Measurements from ENCODE around the gene GNG12.

The GNG12 gene

DNA sequence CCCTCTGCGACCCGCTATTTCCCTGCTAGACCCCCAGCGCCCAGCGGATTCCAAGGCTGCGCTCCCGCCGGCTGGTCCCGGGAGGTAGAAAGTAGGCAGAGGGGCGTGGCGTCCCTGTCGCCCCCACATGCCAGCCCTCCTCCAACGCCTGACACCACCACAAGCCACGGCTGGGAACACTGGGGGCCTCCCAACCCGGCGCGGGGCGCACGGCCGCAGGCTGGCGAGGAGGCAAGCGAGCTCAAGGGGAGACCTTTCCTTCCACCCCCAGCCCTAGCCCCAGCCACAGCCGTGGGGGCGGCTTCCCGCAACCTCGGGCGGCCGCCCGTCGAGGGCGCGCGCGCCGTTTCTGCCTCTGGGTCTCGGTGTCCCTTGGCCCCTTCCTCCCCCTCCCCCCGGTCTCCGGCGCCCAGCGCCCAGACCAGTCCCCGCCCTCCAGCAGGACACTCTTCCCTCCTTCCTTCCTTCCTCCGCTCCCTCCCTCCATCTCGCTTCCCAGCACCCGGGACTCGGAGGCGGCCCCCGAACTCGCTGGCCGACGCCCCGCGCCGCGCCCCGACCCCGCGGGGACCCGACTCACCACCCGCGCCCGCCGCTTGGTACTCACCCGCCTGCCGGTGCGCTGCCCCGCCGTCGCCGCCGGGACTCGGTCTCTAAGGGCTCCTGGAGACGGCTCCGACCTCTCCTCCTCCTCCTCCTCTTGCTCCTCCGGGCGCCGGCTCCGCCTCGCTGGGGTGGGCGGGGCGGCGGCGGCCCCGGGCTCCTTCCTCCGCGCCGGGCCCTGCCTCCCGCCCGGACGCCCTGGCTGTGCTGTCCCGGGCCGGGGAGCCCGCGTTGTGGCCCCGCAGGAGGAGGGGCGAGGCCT is at the start of gene GNG12:
Gene GNG12 (minus strand): TSS at position 731 of the 865 bp plus-strand sequence. CDS start 125,781 bp downstream, outside the sequence.
- H3K27ac Mint-ChIP-seq, result no peak within 1 kb of the TSS
- H3K4me3 Mint-ChIP-seq, result peak within 1 kb of the TSS; percentile 81 to 87
- peaks cover 33% of the 10 kb centered on the region for H3K4me1 Mint-ChIP-seq
- peak; percentile 81 for ATAC-seq
- H3K27me3 Mint-ChIP-seq, result peaks cover 73% of the 10 kb centered on the region
- peak; percentile 40 to 51 for DNase-seq
- no peaks in the 10 kb centered on the region for H3K9me3 Mint-ChIP-seq

DNA sequence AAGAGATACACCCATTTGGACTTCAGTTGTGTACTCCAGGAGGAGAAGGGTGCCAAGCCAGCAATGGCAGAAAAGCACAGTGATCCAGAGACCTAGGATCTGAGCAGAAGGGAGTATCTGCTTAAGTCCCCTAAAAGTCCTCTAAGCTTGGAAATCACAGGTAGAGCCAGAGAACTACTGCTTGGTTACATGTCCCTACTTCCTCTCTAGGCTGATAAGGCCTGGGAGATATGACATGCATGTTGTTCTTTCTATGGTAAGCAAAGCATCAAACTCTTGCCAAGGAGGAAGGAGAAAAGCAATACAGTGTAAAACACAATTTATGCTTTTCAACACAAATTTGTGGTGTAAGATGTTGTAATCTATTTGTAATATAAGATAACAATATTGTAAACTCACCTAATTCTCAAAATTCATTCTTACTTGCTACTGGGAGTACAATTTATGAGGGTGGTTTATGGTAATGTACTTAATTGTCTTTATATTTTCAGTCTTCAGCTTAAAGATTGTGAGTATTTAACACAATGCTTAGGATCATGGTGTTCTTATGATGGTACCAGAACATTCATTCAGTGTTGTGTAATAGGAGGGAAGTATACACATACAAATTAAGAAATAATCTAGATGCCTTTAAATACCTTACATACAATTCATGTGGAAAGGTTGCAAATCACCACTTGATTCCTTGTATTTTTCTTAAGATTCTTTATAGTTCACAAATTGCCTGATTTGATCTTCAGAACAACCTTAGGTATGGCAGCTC is 49.1 kb upstream of the GNG12 start:
- no peak for DNase-seq

DNA sequence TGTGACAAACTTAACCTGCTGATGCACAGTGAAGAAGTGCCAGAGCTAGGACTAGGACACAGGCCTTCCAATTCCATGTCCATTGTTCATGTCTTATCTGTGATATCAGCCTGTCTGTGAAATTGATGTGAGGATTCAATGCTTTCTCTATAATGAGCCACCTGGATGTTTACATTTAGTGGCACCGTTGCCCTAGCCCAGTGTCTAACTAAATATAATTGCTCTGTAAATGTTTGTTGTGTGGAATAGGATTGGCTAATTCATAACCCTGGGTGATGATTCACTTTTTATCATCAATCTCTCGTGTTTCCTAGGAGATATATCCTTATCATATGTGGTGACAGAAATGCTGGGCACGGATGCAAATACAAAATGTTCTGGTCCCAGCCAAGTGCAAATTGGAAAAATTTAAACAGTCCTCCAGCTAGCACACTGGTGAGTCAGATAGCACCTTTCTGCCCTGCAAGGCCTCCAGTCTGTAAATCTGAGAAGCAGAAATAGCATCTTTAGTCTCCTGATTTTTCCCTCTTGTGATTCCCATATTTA is 46.9 kb upstream of the GNG12 start:
- Mint-ChIP-seq H3K27ac (no peak overlapping the region), H3K4me1 (no peaks in the 10 kb centered on the region), H3K4me3 (no peak overlapping the region), H3K9me3 (peaks cover 0 to 3% of the 10 kb centered on the region in 2 donors), H3K27me3 (peaks cover 6% of the 10 kb centered on the region)
- no peak for DNase-seq
- ATAC-seq, result no peak

More for the DNA sequence above, 49.1 kb upstream of the GNG12 start:
- Mint-ChIP-seq H3K27me3 (peaks cover 8% of the 10 kb centered on the region), H3K27ac (no peak overlapping the region), H3K9me3 (no peaks in the 10 kb centered on the region), H3K4me3 (no peak overlapping the region), H3K4me1 (no peaks in the 10 kb centered on the region)
- ATAC-seq, result no peak

DNA sequence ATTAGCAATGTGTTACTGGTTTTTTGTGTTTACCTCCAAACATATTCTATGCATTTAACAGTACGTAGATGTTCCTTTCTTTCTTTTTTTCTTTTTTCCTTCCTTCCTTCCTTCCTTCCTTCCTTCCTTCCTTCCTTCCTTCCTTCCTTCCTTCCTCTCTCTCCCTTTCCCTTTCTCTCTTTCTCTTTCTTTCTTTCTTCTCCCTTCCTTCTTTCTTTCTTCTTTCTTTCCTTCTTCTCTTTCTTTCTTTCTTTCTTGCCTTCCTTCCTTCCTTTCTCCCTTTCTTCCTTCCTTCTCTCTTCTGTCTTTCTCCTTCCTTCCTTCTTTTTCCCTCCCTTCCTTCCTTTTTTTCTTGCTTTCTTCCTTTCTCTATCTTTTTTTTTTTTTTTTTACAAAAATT is 46.2 kb upstream of the GNG12 start:
- ATAC-seq (no peak), DNase-seq (no peak)
- no peak overlapping the region for H3K27ac Mint-ChIP-seq
- peaks cover 9% of the 10 kb centered on the region for H3K27me3 Mint-ChIP-seq
- no peak overlapping the region for H3K4me3 Mint-ChIP-seq
- no peaks in the 10 kb centered on the region for H3K4me1 Mint-ChIP-seq
- H3K9me3 Mint-ChIP-seq, result peaks cover 0 to 5% of the 10 kb centered on the region in 2 donors

DNA sequence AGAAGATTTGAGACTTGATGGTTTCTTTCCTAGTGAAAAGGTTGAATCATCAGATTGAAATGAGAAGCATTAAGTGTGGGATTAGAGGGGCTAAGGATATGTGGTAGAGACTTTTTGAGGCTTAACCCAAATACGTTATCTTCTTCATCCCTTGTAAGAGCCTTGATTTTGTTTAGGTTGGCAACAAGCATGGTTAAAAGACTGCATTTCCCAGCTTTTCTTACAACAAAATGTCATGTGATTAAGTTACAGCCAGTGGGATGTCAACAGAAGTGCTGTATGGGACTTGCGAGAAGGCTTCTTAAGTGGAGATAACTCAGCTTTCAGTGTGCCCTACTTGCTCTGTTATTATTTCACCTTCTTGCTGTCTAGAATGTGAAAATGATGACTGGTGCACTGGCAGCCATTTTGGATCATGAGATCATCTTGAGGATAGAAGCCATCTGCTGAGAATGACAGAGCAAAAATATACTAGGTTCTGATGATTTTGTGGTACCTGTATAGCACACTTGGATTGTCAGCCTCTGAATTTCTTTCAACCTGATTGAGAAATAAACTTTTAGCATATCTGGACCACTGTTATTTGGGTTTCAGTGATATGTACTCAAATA is 41.3 kb upstream of the GNG12 start:
- peaks cover 28% of the 10 kb centered on the region for H3K27me3 Mint-ChIP-seq
- no peak overlapping the region for H3K27ac Mint-ChIP-seq
- ATAC-seq, result no peak
- peaks cover 0 to 11% of the 10 kb centered on the region in 2 donors for H3K9me3 Mint-ChIP-seq
- no peaks in the 10 kb centered on the region for H3K4me1 Mint-ChIP-seq
- H3K4me3 Mint-ChIP-seq, result no peak overlapping the region
- DNase-seq, result no peak

DNA sequence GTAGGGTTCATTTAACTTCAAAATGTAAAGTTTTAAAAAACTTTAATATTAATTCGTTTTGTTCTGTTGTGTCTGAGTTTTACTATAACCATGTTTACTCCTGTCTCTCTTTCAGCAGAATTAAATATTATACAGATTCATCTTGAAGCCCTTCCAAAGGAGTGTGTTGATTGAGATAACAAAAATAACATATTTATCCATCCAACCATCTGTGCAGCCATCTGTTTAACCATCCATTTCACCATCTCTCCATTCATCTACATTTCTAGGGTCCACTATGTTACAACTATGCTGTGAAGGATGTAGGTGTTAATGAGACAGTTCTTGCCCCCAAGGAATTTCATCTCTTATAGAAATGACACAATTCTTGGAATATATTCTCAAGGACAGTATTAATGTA is 36.0 kb upstream of the GNG12 start:
- no peak overlapping the region for H3K27ac Mint-ChIP-seq
- peaks cover 30% of the 10 kb centered on the region for H3K27me3 Mint-ChIP-seq
- ATAC-seq (no peak), DNase-seq (no peak)
- H3K4me1 Mint-ChIP-seq, result no peaks in the 10 kb centered on the region
- peaks cover 0 to 5% of the 10 kb centered on the region in 2 donors for H3K9me3 Mint-ChIP-seq
- H3K4me3 Mint-ChIP-seq, result no peak overlapping the region

DNA sequence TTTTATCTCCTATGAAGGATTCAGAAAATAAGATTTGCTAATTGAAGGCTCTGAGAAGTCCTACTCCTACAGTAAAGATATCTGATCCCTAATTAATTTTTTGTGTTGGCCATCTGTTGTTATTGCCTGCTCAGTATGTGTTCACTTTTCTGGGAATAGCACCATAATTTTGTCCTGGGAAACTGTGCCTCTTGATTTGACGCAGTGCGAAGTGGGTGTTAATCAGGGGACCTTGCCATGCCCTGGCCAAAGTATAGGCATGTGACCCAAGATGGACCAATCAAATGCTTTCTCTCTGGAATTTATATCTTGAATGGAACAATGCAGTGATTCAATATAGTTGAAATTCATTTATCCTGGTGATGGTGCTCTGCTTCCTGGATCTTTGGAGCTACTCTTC is 30.4 kb upstream of the GNG12 start:
- Mint-ChIP-seq H3K9me3 (no peaks in the 10 kb centered on the region), H3K27me3 (peaks cover 34% of the 10 kb centered on the region)
- no peak for ATAC-seq

DNA sequence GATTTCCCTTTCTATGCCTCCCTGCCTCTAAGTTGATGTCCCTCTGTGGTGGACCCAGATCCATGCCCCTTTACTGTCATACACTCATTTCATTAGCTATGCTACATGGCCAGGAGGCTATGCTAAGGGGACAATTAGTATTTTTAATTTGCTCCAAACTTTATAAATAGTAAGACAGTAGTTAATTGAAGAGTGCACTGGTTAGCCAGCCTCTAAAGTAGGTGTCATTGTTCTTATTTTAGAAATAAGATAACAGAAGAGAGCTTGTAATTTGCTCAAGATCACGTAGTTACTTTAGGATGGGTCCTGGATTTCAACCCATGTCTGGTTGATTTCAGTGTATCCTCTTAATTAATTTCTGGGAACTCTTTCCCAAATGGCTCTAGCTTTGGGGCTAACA is 29.4 kb upstream of the GNG12 start:
- H3K4me3 Mint-ChIP-seq, result no peak overlapping the region
- no peak overlapping the region for H3K27ac Mint-ChIP-seq
- ATAC-seq (no peak), DNase-seq (no peak)
- H3K4me1 Mint-ChIP-seq, result no peaks in the 10 kb centered on the region
- peaks cover 40% of the 10 kb centered on the region for H3K27me3 Mint-ChIP-seq
- no peaks in the 10 kb centered on the region for H3K9me3 Mint-ChIP-seq

More for the DNA sequence above, 30.4 kb upstream of the GNG12 start:
- Mint-ChIP-seq H3K27ac (no peak overlapping the region), H3K4me3 (no peak overlapping the region), H3K4me1 (no peaks in the 10 kb centered on the region)
- no peak for DNase-seq

DNA sequence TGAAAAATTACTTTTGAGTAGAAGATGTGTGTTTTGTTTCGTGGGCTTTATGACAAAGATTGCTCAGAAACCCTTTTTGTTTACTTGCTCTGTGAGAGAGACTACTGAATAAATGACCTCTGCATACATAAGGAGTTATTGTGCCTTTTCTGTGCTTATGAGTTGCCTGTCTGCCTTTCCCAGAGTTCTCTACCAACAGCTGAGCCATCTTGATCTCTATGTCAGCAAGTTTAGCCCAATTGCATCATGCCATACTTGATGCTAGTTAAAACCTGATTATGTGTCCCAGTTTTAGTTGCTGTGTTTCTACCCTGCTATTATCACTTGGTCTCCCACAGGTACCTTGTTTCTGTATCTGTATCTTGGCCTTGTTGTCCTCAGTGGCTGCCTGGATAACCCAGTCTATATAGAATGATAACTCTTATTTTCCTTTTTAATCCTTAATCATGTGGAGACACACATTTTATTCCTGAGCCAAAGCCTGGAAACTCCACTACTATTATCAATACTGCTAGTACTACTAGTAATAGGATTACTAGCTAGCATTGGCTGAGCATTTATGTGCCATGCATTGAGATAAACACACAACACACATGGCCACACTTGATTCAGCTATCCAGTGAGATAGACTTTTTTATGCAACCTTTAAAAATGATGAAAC is 28.7 kb upstream of the GNG12 start:
- DNase-seq, result no peak
- Mint-ChIP-seq H3K27ac (no peak overlapping the region), H3K9me3 (no peaks in the 10 kb centered on the region)

DNA sequence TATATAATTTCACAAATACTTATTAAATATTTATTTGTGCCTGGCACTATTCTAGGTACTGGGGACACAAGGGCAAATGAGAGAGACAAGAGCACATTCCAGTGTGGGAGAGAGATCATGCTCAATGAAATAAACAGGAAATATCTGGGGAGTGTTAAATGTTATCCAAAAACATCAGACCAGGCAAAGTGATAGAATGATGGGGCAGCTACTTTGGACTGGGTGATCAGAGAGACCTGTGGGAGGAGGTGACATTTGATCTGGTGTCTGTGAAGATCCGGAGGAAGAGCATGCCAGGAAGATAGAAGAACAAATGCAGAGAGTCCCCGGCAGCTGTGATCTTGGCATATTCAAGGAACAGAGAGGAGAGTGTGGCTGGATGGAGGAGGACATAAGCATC is 27.5 kb upstream of the GNG12 start:
- no peaks in the 10 kb centered on the region for H3K9me3 Mint-ChIP-seq
- H3K27ac Mint-ChIP-seq, result no peak overlapping the region
- DNase-seq, result no peak
- ATAC-seq, result no peak
- H3K4me3 Mint-ChIP-seq, result no peak overlapping the region
- peaks cover 40% of the 10 kb centered on the region for H3K27me3 Mint-ChIP-seq
- H3K4me1 Mint-ChIP-seq, result no peaks in the 10 kb centered on the region

More for the DNA sequence above, 28.7 kb upstream of the GNG12 start:
- ATAC-seq, result no peak
- H3K4me3 Mint-ChIP-seq, result no peak overlapping the region
- no peaks in the 10 kb centered on the region for H3K4me1 Mint-ChIP-seq
- H3K27me3 Mint-ChIP-seq, result peaks cover 40% of the 10 kb centered on the region

DNA sequence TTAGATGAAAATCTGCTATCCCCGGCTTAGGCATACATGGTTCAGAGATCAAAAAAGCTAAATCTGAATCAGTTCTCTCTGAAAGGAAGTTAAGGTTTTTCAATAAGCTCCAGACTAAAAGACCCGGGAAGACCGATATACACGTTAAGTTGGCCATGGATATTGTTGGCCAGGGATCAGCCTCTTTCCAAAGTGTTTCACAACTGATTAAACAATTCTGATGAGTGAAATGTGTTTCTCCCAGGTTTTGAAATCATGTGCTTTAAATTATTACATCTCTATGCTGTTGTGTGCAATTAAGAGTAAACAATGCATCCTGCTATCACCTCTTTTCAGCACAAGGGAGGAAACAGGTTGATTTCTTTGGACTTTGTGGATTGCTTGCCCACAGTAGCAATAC is 23.7 kb upstream of the GNG12 start:
- Mint-ChIP-seq H3K4me1 (no peaks in the 10 kb centered on the region), H3K9me3 (no peaks in the 10 kb centered on the region), H3K27me3 (peaks cover 20% of the 10 kb centered on the region), H3K4me3 (no peak overlapping the region), H3K27ac (no peak overlapping the region)
- no peak for ATAC-seq
- DNase-seq, result no peak

DNA sequence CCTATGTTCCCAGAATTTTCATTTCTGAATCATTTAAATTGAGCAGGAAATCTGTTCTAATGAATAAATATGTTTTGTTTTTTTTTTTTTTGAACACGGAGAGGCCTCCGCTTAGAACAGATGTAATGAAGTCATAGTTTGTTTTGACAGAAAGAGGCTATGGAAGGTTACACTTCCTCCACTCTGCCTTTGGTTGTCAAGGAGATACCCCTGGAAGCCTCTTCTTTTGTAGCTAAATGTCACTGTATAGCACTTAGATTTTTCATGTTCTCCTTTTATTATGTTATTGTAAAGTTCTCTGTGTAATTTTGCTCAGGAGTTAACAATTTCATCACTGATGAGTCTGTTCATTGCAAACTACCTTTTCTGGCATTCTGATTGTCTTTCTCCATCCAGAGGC is 22.7 kb upstream of the GNG12 start:
- Mint-ChIP-seq H3K4me1 (no peaks in the 10 kb centered on the region), H3K27ac (no peak overlapping the region), H3K4me3 (no peak overlapping the region), H3K9me3 (no peaks in the 10 kb centered on the region), H3K27me3 (peaks cover 16% of the 10 kb centered on the region)
- DNase-seq (no peak), ATAC-seq (no peak)

DNA sequence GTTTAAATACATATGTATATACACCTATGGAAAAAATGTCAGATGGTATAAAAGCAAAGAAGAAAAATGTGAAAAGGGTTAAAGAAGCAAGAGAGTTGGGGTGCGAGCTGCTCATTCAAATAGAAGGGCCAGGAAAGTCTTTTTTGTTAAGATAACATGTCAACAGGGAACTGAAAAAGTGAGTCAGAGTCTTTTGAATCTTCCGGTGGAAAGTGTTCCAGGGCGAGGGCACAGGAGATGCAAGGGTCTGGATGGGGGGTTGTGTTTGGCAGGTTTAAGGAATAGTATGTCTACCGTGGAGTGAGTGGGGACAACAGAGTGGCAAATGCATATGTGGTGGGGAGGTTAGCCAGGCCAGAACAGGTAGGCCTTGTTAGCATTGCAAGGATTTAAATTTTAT is 22.2 kb upstream of the GNG12 start:
- H3K4me1 Mint-ChIP-seq, result no peaks in the 10 kb centered on the region
- no peak overlapping the region for H3K4me3 Mint-ChIP-seq
- no peaks in the 10 kb centered on the region for H3K9me3 Mint-ChIP-seq
- DNase-seq (no peak), ATAC-seq (no peak)
- H3K27ac Mint-ChIP-seq, result no peak overlapping the region
- H3K27me3 Mint-ChIP-seq, result peaks cover 11% of the 10 kb centered on the region

DNA sequence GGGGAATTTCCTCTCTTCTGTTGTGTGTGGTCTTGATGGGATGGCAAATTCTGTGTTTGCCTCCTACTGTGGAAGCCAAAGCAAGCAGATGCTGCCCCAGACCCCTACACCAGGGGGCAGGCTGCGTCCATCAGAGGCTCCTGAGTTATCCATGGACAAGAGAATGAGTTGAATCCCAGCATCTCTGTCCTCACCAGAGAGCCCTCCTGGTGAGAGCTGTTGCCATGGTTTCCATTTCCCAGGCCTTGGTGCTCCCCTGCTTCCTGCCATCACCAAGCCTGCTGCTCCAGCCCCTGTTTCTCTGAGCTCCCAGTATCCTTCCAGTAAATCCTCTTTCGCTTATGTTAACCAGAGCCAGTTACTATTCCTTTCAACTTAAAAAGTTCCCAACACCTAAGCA is 20.4 kb upstream of the GNG12 start:
- DNase-seq (peak; percentile 27), ATAC-seq (peak; percentile 61)
- H3K4me1 Mint-ChIP-seq, result no peaks in the 10 kb centered on the region
- no peak overlapping the region for H3K4me3 Mint-ChIP-seq
- peaks cover 15% of the 10 kb centered on the region for H3K27me3 Mint-ChIP-seq
- no peaks in the 10 kb centered on the region for H3K9me3 Mint-ChIP-seq
- no peak overlapping the region for H3K27ac Mint-ChIP-seq

DNA sequence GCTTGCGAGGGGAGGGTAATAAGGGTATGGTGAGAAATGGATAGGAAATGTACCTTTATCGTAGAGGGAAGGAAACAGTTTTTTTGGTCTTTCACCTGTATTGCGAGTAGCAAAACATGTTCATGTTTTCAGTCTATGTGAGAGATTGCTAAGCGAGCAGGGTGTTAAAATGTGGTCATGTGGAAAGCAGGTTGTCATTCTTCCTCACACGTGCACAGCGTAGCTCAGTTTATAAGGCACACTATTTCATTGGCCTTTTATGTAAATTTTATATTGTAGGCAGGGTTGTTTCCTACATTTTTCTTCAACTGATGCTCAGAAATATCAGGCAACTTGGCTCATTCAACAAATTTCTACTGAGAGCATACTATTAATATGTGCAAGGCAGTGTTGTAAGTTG is 18.5 kb upstream of the GNG12 start:
- H3K4me1 Mint-ChIP-seq, result no peaks in the 10 kb centered on the region
- no peak for DNase-seq
- H3K4me3 Mint-ChIP-seq, result no peak overlapping the region
- no peaks in the 10 kb centered on the region for H3K9me3 Mint-ChIP-seq
- peaks cover 17% of the 10 kb centered on the region for H3K27me3 Mint-ChIP-seq
- no peak overlapping the region for H3K27ac Mint-ChIP-seq
- ATAC-seq, result no peak
